ENCODE measurements around the gene EFCAB14.
"Not testable (repeated sequence)": the region's sequence is repeated elsewhere in the genome, so short reads cannot be mapped to it uniquely, and the experiment has no call there.

- TF ChIP-seq CTCF, POLR2A, POLR2AphosphoS5, EP300 (IDR thresholded peaks at IDR 0.05): not testable (repeated sequence)
Measured at GRCh38 chr1:46720319-46720718, 1.4 kb upstream of the EFCAB14 start.

Measured in sigmoid colon (tissue), 4 donors.